H1 (cell line): ENCODE data around the gene KLHL17. TPM values are rescaled to one million over a fixed set of nuclear protein-coding genes. Genes with fewer than 3 reads are reported as not detected.
A peak's percentile ranks its signal among the peaks of the same experiment; 100 is the strongest.

Experiments used
- ATF2 ChIP-seq: IDR thresholded peaks from 2 replicates; pipeline ENCODE4 v1.6.1; 2012; ENCODE audit warnings: low read length, inconsistent platforms
- ATF3 ChIP-seq: IDR thresholded peaks from 2 replicates; pipeline ENCODE4 v1.6.1; 2011; ENCODE audit warnings: low read depth, mild to moderate bottlenecking, low read length; ENCODE audit not compliant: insufficient read depth
- CHD2 ChIP-seq: IDR thresholded peaks from 2 replicates; pipeline ENCODE4 v1.6.1; 2012; ENCODE audit warnings: low read length, improper control_type of control experiment
- EGR1 ChIP-seq: IDR thresholded peaks from 2 replicates; pipeline ENCODE4 v1.6.1; 2011; ENCODE audit warnings: low read depth, low read length, borderline replicate concordance
- MAX ChIP-seq: IDR thresholded peaks from 2 replicates; pipeline ENCODE4 v1.6.1; 2012; ENCODE audit warnings: inconsistent platforms
- PHF8 ChIP-seq: fragments of 200-600 bp; sonication (generic); conservative IDR thresholded peaks from 2 replicates; pipeline ENCODE4 v1.7.1; 2012; ENCODE audit warnings: low read depth, mild to moderate bottlenecking, inconsistent platforms, low read length, moderate library complexity
- SUZ12 ChIP-seq: fragments of 200-600 bp; sonication (generic); IDR thresholded peaks from 2 replicates; pipeline ENCODE4 v1.6.1; 2012; ENCODE audit warnings: mild to moderate bottlenecking, inconsistent platforms, low read length, moderate library complexity, mixed read lengths
- TAF7 ChIP-seq: optimal IDR thresholded peaks from 2 replicates; pipeline ENCODE3; 2011; ENCODE audit warnings: low read depth, mild to moderate bottlenecking, inconsistent platforms, low read length, moderate library complexity, borderline replicate concordance
- TEAD4 ChIP-seq: IDR thresholded peaks from 2 replicates; pipeline ENCODE4 v1.6.1; 2012; ENCODE audit warnings: low read depth, low read length, inconsistent platforms, mixed read lengths
- polyA plus RNA-seq, 7 experiments: library from polyadenylated mRNA; depleted of rRNA in 3 of 7; stranded (reverse) in 5 of 7; unstranded in 2 of 7; fragments of >200 nt in 5 of 7; fragments of 200-250 nt in 2 of 7; gene quantifications; 1 replicate in 5 of 7; 2 replicates in 1 of 7; 4 replicates in 1 of 7; pipeline versions ENCODE4 v1.2.1 to v1.2.3, GENCODE V29; 2011 to 2013; ENCODE audit warnings: missing spikeins in 2 of 7, mixed read lengths in 2 of 7
- total RNA-seq: library from RNA; stranded (reverse); fragmentation: NEBNext Ultra II Directional; extraction: Animal tissue kit (Norgen Biotek cat#: 25700); gene quantifications from 2 replicates; pipeline ENCODE4 v1.2.1, GENCODE V29; 2021

The KLHL17 gene
- total and polyA plus RNA-seq, 2 of the 8 experiments (the other 6 are each of a cell fraction or from before 2014, with no cell fraction given) = 32.6 to 36.1 TPM

GRCh38 chr1:999725-1000356 is 39.5 kb downstream of the KLHL17 start, which contains the start of gene HES4 (continued):
- TF ChIP-seq ATF2 (no peak), EGR1 (no peak), PHF8 (0 out of 2 replicates have a peak, but pooled peaks have one; percentile 18), SUZ12 (peak; percentile 51), ATF3 (no peak), CHD2 (no peak), TAF7 (peak; percentile 10), TEAD4 (peak; percentile 55; the same call in 1 of the 2 replicates), MAX (peak; percentile 43; the same call in 1 of the 2 replicates)
